GM12872 (cell line): ENCODE measurements around the gene FAM107B.

Experiments
- CTCF ChIP-seq: IDR thresholded peaks from 3 replicates; pipeline ENCODE4 v1.5.1; 2011; ENCODE audit warnings: low read depth, mild to moderate bottlenecking, low read length, moderate library complexity; ENCODE audit not compliant: insufficient read depth

Gene FAM107B

GRCh38 chr10:14624600-14624999 lies 150.1 kb downstream of the FAM107B start:
- TF ChIP-seq CTCF, result no peak

GRCh38 chr10:14623931-14624330 lies 150.8 kb downstream of the FAM107B start:
- TF ChIP-seq CTCF, result no peak

- no peak for TF ChIP-seq CTCF
Measured at GRCh38 chr10:14621037-14621436, 153.7 kb downstream of the FAM107B start.

- no peak for TF ChIP-seq CTCF
Measured at GRCh38 chr10:14618674-14619073, 156.0 kb downstream of the FAM107B start.

GRCh38 chr10:14617852-14618251 lies 156.8 kb downstream of the FAM107B start:
- no peak for TF ChIP-seq CTCF

GRCh38 chr10:14616955-14617730 lies 157.6 kb downstream of the FAM107B start:
- TF ChIP-seq CTCF, result no peak

GRCh38 chr10:14616465-14616864 lies 158.2 kb downstream of the FAM107B start:
- TF ChIP-seq CTCF, result no peak
